HS-5 (cell line): ENCODE measurements around the gene CCDC91.
A peak's percentile ranks its signal among the peaks of the same experiment; 100 is the strongest.
"Not testable (repeated sequence)": the region's sequence is repeated elsewhere in the genome, so short reads cannot be mapped to it uniquely, and the experiment has no call there.

ENCODE experiments used
- DNase-seq: peaks from one replicate; pipeline ENCODE4 v3.0.0-alpha.2; 2012; ENCODE audit warnings: low read depth

CCDC91 gene

GRCh38 chr12:28186500-28186899, 3.8 kb upstream of the CCDC91 start:
- DNase-seq: no peak

- DNase-seq: no peak
These were observed 404 bp upstream of the CCDC91 start for GRCh38 chr12:28189784-28190320.

GRCh38 chr12:28191051-28192048, 1.1 kb downstream of the CCDC91 start:
- peak; percentile 68 for DNase-seq

GRCh38 chr12:28192125-28192524, 1.9 kb downstream of the CCDC91 start:
- DNase-seq: no peak

- not testable (repeated sequence) for DNase-seq
These were observed 4.4 kb downstream of the CCDC91 start for GRCh38 chr12:28194621-28195020.

- DNase-seq: not testable (repeated sequence)
These were observed 10.9 kb downstream of the CCDC91 start for GRCh38 chr12:28201136-28201535.

GRCh38 chr12:28202374-28203130, 12.3 kb downstream of the CCDC91 start:
- no peak for DNase-seq

- DNase-seq: no peak
These were observed 19.5 kb downstream of the CCDC91 start for GRCh38 chr12:28209782-28210181.

GRCh38 chr12:28212182-28212581, 21.9 kb downstream of the CCDC91 start:
- no peak for DNase-seq

- DNase-seq: no peak
These were observed 24.8 kb downstream of the CCDC91 start for GRCh38 chr12:28215021-28215420.

GRCh38 chr12:28216016-28216415, 25.8 kb downstream of the CCDC91 start:
- no peak for DNase-seq

GRCh38 chr12:28217805-28218204, 27.5 kb downstream of the CCDC91 start:
- DNase-seq: no peak

GRCh38 chr12:28218875-28219274, 28.6 kb downstream of the CCDC91 start:
- no peak for DNase-seq

GRCh38 chr12:28219827-28220226, 29.6 kb downstream of the CCDC91 start:
- no peak for DNase-seq

GRCh38 chr12:28222081-28222700, 31.9 kb downstream of the CCDC91 start:
- no peak for DNase-seq

GRCh38 chr12:28223025-28223554, 32.8 kb downstream of the CCDC91 start:
- no peak for DNase-seq

GRCh38 chr12:28223858-28224257, 33.6 kb downstream of the CCDC91 start:
- no peak for DNase-seq

- no peak for DNase-seq
These were observed 36.4 kb downstream of the CCDC91 start for GRCh38 chr12:28226705-28227104.

- no peak for DNase-seq
These were observed 37.0 kb downstream of the CCDC91 start for GRCh38 chr12:28227251-28227650.

- no peak for DNase-seq
These were observed 41.0 kb downstream of the CCDC91 start for GRCh38 chr12:28231248-28231647.

GRCh38 chr12:28232211-28232928, 42.1 kb downstream of the CCDC91 start:
- no peak for DNase-seq
